ENCODE data around the gene CALML3.

The CALML3 gene

DNA sequence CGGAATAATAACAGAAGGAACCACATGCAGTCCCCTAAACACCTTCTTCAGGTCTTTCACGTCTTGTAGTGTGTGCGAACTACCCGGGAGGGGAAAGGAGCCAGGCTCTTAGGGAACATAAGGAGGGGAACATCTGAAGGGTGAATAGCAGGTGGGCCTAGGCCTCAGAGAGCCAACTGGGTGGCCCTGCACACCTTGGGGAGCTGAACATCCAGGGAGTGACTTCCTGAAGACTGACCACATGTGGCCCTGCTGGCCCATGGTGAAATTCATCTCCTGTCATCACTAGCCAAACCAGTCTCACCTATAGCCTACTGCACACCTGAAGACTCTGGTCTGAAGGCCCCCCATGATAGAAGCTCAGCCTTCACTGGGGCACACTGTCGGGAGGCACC is 5.6 kb downstream of the CALML3 start:
- no peak overlapping the region for H3K27ac Mint-ChIP-seq

DNA sequence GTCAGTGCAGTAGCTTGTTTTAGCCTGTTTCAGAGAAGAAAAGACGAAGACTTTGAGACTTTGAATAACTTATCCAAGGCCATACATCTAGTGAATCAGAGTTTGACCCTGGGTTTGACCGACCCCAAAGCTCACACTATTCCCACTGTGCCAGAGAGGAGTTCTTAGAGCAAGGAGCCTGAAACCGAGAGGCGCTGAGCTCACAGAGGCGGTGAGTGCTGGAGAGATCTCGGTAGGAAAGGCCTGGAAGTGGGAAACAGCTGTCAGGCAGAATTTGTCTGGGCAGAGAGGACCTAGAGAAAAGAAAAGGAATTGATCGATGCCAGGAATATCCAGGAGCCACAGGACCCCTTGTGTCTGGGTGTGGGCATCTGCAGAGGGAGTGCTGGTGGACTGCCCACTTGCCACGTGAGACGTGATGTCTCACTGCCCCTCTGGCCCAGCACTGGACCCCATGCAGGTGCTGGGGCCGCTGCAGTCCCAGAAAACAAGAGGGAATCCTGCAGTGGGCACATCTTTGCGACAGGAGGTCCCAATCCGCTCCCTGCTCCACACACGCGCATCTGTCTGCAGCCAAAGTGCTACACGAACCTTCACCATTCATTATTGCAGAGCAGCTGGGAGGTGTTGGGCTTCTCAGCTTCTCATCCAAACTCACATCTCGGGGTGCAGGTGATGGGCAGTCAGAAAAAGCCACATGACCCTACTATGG is 6.2 kb downstream of the CALML3 start:
- H3K9me3 Mint-ChIP-seq: no peaks in the 10 kb centered on the region
- peaks cover 0 to 46% of the 10 kb centered on the region in 2 donors for H3K27me3 Mint-ChIP-seq
- no peaks in the 10 kb centered on the region for H3K36me3 Mint-ChIP-seq (ENCODE audit: insufficient read depth)
- ATAC-seq (replicated peaks) (no peak), DNase-seq (no peak)
- H3K4me3 Mint-ChIP-seq: no peak overlapping the region
- no peaks in the 10 kb centered on the region for H3K4me1 Mint-ChIP-seq (ENCODE audit: low read depth in 2 of 2)
- no peak overlapping the region for H3K27ac Mint-ChIP-seq

More for the DNA sequence above, 5.6 kb downstream of the CALML3 start:
- H3K36me3 Mint-ChIP-seq (ENCODE audit: insufficient read depth): no peaks in the 10 kb centered on the region
- H3K4me3 Mint-ChIP-seq: no peak overlapping the region
- ATAC-seq (replicated peaks): no peak
- no peaks in the 10 kb centered on the region for H3K9me3 Mint-ChIP-seq
- peaks cover 0 to 51% of the 10 kb centered on the region in 2 donors for H3K27me3 Mint-ChIP-seq
- no peak for DNase-seq
- H3K4me1 Mint-ChIP-seq (ENCODE audit: low read depth in 2 of 2): no peaks in the 10 kb centered on the region

DNA sequence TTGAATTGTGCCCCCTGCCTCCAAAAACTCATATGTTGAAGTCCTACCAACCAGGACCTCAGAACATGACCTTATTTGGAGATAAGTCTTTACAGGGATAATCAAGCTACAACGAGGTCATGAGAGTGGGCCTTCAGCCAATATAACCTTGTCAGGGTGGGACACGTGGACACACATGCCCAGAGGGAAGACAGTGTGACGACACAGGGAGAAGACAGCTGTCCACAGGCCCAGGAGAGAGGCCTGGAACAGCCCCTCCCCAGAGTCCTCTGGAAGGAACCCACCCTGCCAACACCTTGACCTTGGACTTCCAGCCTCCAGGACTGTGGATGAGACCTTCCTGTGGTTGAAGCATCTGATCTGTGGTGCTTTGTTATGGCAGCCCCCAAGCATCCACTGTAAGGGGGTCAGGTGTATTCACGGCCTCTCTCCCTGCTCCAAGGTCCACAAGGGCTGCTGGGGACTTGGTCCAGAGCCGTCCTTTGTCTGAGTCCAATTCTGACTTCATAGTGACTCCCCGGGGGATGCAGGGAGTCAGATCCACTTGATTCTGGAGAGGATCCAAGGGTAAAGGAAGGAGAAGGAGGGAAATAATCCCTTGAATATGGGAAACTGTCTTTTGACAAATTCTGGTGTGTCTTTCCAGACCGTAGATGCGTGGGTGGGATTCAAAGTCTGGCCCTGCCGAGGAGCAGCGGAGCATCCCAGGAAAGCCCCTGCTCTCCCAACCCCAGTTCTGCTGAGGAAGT is 7.0 kb downstream of the CALML3 start:
- H3K4me3 Mint-ChIP-seq: no peak overlapping the region
- ATAC-seq (replicated peaks): no peak
- no peaks in the 10 kb centered on the region for H3K9me3 Mint-ChIP-seq
- H3K36me3 Mint-ChIP-seq (ENCODE audit: insufficient read depth): no peaks in the 10 kb centered on the region
- no peak for DNase-seq
- no peaks in the 10 kb centered on the region for H3K4me1 Mint-ChIP-seq (ENCODE audit: low read depth in 2 of 2)
- no peak overlapping the region for H3K27ac Mint-ChIP-seq
- peaks cover 0 to 45% of the 10 kb centered on the region in 2 donors for H3K27me3 Mint-ChIP-seq

DNA sequence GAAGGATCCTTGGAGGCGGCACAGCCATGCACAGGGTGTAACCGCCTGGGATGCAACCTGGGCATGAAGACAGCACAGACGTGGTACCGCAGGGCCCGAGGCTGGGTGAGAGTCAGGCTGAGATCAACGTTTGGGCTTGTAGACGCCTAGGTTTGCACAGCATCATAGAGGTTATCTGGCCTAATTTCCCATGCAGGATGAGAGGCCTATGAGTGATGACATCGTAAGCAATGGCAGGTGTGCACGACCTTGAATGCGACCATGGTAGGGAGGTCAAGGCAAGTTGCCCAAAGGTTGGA is 7.5 kb downstream of the CALML3 start:
- DNase-seq: no peak
- H3K27ac Mint-ChIP-seq: no peak overlapping the region
- no peaks in the 10 kb centered on the region for H3K9me3 Mint-ChIP-seq
- peaks cover 0 to 41% of the 10 kb centered on the region in 2 donors for H3K27me3 Mint-ChIP-seq
- H3K36me3 Mint-ChIP-seq (ENCODE audit: insufficient read depth): no peaks in the 10 kb centered on the region
- no peak overlapping the region for H3K4me3 Mint-ChIP-seq
- no peaks in the 10 kb centered on the region for H3K4me1 Mint-ChIP-seq (ENCODE audit: low read depth in 2 of 2)
- ATAC-seq (replicated peaks): no peak

DNA sequence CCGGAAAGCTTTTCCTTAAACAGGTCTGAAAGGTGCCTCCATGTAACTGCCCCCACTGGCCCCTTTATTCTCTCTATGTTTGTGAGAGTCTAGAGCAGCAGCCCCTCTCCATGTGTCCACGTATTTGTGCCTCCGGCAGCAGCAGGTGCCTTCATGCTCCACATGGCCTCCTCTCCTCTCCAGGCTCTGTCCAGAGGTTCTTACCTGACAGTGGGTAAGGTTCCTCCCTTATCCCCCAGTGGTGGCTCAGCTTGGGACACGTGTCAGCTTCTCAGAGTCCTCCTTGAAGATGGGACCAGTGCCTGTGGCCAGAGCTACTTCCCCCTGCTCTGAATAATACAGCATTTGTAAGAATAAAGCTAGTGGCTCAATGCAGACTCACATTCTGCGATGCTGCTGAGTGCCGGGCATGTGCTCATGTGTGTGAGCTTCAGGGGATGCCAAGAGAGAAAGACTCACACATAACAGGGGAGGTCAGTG is 7.9 kb downstream of the CALML3 start:
- H3K4me3 Mint-ChIP-seq: no peak overlapping the region
- H3K4me1 Mint-ChIP-seq (ENCODE audit: low read depth in 2 of 2): no peaks in the 10 kb centered on the region
- no peak overlapping the region for H3K27ac Mint-ChIP-seq
- no peaks in the 10 kb centered on the region for H3K9me3 Mint-ChIP-seq
- no peaks in the 10 kb centered on the region for H3K36me3 Mint-ChIP-seq (ENCODE audit: insufficient read depth)
- peaks cover under 1 to 37% of the 10 kb centered on the region in 2 donors for H3K27me3 Mint-ChIP-seq
- ATAC-seq (replicated peaks) (no peak), DNase-seq (no peak)

DNA sequence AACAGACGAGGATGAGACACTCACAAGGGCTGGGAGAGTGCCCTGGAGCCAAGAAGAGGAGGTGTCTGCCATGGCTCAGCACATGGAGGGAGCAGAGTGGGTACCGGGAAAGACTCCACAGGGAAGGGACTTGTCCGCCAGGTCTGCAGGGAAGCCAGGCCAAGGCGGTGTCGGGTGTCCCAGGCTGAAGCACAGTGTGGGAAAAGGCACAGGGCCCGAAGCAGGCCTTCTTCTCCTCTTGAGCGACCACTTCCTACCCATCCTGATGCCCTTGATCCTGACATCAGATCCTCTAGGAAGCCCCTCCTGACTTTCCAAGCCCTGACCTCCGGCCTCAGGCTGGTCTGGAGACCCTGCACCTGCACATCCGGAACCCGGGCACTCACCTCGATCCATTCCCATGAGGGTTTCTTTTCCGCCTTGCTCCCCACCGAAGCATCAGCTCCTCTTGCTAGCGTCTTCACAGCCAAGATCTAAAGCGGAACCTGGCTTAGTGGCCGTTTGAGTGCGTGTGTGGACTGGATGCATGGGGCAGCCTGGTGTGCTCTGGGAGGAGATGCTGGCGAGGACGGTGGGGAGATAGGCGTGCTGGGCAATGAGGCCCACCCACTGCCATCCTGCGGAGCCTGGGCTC is 8.5 kb downstream of the CALML3 start:
- Mint-ChIP-seq H3K4me1 (ENCODE audit: low read depth in 2 of 2) (no peaks in the 10 kb centered on the region), H3K4me3 (no peak overlapping the region), H3K9me3 (no peaks in the 10 kb centered on the region), H3K36me3 (ENCODE audit: insufficient read depth) (peaks cover 4% of the 10 kb centered on the region), H3K27me3 (peaks cover 6 to 43% of the 10 kb centered on the region in 2 donors), H3K27ac (no peak overlapping the region)
- ATAC-seq (replicated peaks): no peak
- DNase-seq: no peak

DNA sequence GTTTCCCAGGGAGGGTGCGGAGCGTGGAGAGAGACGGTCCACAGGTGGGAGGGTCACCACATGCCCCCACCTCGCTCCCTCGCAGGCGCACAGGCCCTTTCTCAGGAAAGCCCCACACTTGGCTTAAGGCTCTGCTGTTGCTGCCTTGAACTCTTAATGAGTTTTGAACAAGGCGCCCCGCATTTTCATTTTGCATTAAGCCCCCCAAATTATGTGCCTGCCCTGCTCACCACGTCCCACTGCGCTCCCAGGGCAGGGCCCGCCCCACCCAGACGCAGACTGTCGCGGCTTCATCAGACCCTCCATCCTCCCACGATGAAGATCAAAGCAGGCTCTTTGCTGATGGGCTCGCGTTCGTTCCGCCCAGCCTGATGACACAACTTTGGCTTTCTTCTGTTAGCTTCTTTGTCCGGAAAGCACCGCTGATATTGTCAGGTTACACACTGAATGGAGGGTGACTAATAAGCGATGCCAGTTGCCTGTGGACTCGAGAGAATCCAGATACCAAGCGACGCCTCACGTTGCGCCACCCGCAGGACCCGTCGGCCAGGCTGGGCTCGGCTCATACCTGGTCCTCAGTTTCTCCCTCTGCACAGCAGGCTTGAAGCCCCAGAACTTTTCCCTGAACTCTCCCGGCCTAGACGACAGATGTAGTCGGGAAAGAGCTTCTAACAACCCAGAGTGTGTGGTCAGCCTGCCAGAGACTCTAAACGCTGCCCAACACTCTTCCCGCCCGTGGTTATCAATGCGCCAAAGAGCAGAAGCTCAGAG is 9.5 kb downstream of the CALML3 start:
- DNase-seq (no peak), ATAC-seq (replicated peaks) (no peak)
- no peaks in the 10 kb centered on the region for H3K4me1 Mint-ChIP-seq (ENCODE audit: low read depth in 2 of 2)
- H3K4me3 Mint-ChIP-seq: no peak overlapping the region
- H3K27ac Mint-ChIP-seq: no peak overlapping the region
- H3K36me3 Mint-ChIP-seq (ENCODE audit: insufficient read depth): peaks cover 4% of the 10 kb centered on the region
- H3K9me3 Mint-ChIP-seq: no peaks in the 10 kb centered on the region
- peaks cover 8 to 43% of the 10 kb centered on the region in 2 donors for H3K27me3 Mint-ChIP-seq

DNA sequence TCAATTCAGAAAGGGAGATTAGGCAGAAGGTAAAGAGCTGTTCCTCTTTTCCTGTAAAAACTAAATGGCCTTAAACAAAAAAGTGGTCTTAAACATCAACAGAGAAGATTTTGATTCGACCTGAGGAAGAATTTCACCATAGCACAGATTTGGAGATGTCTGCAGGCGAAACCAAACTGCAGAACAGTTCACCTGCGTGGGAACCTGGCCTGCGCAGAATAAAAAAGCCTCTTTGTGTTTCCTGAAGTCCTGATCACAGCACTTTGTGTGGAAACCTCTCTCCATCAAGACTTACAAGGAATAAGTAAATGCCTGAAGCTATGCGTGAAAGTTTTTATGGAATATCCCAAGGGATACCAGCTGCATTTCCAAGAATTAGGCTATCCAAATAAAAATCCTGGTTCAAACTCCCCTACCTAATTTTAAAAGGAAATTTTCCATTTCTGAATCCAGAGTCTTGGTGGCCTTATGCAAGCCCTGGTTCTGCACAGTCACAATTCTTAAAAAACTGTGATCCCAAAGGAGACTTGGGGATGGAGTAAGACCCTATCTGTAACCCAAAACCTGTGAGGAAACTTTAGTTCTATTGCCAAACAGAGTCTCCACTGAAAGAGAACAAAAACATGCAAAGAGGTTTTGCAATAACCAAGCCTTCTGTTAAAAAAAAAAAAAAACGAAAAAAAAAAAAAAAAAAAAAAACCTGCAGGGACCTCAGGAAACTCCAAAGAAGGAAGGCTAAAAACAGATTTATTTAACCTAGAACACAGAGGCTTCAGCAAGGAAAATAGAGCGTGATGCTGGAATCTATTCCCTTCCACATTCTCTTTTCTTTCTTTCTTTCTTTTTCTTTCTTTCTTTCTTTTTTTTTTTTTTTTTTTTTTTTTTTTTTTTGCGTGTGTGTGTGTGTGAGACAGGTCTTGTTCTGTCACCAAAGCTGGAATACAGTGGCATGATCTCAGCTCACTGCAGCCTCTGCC is 10.4 kb downstream of the CALML3 start:
- Mint-ChIP-seq H3K36me3 (ENCODE audit: insufficient read depth) (peaks cover 4% of the 10 kb centered on the region), H3K27ac (no peak overlapping the region), H3K27me3 (peaks cover 17 to 43% of the 10 kb centered on the region in 2 donors), H3K9me3 (no peaks in the 10 kb centered on the region), H3K4me3 (no peak overlapping the region), H3K4me1 (ENCODE audit: low read depth in 2 of 2) (no peaks in the 10 kb centered on the region)
- ATAC-seq (replicated peaks) (no peak), DNase-seq (no peak)

DNA sequence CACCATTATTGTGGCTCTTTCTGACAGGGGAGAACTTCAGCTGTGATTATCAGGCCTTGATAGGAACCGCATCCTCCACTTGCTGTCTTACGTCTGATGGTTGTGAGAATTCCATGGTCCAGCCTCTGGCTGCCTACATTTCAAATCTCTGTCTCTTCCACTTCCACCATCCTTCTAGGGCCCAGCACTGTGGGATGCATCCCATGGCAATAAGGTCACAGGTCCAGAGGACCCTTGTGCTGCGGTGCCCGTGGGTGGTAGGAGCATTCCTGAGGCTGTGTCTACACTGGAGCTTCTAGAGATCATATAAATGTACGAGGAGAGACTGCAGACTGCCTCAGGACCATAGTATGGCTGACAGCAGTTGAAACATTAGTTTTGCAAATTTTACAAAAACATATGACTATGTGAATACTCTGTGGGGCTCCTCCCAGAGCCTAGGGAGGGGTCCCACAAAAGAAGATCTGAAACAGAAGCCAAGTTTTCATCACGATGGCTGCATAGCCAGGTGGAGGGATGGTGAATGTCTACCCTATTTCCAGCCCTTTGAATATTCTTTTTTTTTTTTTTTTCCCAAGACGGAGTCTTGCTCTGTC is 11.8 kb downstream of the CALML3 start:
- no peak for DNase-seq
- H3K9me3 Mint-ChIP-seq: no peaks in the 10 kb centered on the region
- H3K27ac Mint-ChIP-seq: no peak overlapping the region
- H3K27me3 Mint-ChIP-seq: peaks cover 23 to 37% of the 10 kb centered on the region in 2 donors
- no peaks in the 10 kb centered on the region for H3K4me1 Mint-ChIP-seq (ENCODE audit: low read depth in 2 of 2)
- ATAC-seq (replicated peaks): no peak
- H3K4me3 Mint-ChIP-seq: no peak overlapping the region
- peaks cover 4% of the 10 kb centered on the region for H3K36me3 Mint-ChIP-seq (ENCODE audit: insufficient read depth)

DNA sequence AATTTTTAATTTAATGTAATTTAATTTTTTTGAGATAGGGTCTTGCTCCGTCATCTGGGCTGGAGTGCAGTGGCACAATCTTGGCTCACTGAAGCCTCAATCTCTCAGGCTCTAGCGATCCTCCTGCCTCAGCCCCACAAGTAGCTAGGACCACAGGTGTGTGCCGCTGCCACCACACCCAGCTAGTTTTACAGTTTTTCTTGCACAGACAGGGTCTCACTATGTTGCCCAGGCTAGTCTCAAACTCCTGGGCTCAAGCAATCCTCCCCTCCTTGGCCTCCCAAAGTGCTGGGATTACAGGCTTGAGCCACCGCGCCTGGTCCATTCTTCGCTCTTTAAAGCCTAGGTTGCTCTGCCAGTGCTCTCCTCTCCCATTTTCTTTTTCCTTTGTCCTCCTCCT is 12.9 kb downstream of the CALML3 start:
- Mint-ChIP-seq H3K27ac (no peak overlapping the region), H3K9me3 (peaks cover 0 to 6% of the 10 kb centered on the region in 2 donors), H3K27me3 (peaks cover 23 to 32% of the 10 kb centered on the region in 2 donors), H3K4me3 (no peak overlapping the region), H3K4me1 (ENCODE audit: low read depth in 2 of 2) (no peaks in the 10 kb centered on the region), H3K36me3 (ENCODE audit: insufficient read depth) (peaks cover 4% of the 10 kb centered on the region)
- DNase-seq (no peak), ATAC-seq (replicated peaks) (no peak)

DNA sequence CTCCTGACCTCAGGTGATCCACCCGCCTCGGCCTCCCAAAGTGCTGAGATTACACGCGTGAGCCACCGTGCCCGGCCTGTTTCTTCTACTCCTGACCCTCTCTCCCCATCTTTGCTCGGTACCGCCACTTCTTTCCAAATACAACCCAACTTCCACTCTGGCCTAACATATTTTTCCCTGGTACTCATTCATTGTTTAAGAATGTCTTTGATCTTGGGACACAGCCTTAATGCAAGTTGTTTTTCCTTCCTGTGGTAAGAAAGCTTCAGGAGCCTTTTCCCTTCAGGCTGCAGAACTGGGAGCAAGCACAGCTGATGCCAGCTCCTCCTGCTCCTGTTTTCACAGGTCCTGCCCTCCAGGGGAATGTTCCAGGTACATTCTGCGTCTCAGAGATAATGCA is 13.7 kb downstream of the CALML3 start:
- ATAC-seq (replicated peaks) (no peak), DNase-seq (no peak)
- no peaks in the 10 kb centered on the region for H3K4me1 Mint-ChIP-seq (ENCODE audit: low read depth in 2 of 2)
- peaks cover 4% of the 10 kb centered on the region for H3K36me3 Mint-ChIP-seq (ENCODE audit: insufficient read depth)
- no peak overlapping the region for H3K4me3 Mint-ChIP-seq
- no peak overlapping the region for H3K27ac Mint-ChIP-seq
- peaks cover 23 to 32% of the 10 kb centered on the region in 2 donors for H3K27me3 Mint-ChIP-seq
- peaks cover 0 to 6% of the 10 kb centered on the region in 2 donors for H3K9me3 Mint-ChIP-seq

DNA sequence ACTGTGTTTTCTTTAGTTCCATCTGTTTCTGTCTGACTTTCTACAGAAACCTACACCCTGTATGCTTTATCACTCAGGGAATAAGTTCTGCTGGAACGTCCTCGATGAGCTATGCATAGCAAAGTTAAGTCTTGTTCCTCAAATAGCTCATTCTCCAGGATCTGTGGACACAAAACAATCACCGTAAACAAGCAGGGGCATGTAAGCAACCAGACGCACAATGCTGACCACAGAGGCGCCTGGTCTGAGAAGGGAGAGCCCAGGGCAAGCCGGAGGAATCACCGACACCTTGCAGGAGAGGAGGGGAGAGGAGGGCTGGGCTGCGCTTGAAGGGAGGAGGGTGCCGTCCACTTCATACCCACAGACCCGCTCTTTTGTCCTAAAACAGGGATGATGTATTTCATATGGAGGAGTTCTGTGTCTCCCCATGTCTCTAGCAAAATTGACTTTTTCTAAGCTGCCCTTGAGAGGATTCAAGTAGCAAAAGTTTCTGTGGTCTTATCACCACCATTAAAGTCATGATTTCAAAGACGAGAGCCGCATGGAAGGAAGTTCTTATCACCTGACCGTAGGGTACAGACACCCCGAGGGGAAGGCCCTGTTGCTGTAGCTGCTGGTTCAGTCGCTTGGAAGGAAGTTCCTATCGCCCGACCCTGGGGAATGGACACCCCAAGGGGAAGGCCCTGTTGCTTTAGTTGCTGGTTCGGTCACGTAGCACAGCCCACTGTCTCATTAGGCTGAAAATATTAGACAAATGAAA is 14.3 kb downstream of the CALML3 start:
- H3K9me3 Mint-ChIP-seq: peaks cover 0 to 6% of the 10 kb centered on the region in 2 donors
- H3K4me1 Mint-ChIP-seq (ENCODE audit: low read depth in 2 of 2): no peaks in the 10 kb centered on the region
- peaks cover 23 to 32% of the 10 kb centered on the region in 2 donors for H3K27me3 Mint-ChIP-seq
- peaks cover 4% of the 10 kb centered on the region for H3K36me3 Mint-ChIP-seq (ENCODE audit: insufficient read depth)
- ATAC-seq (replicated peaks) (no peak), DNase-seq (no peak)
- H3K27ac Mint-ChIP-seq: no peak overlapping the region
- H3K4me3 Mint-ChIP-seq: no peak overlapping the region
